MG63 (cell line): Measurements from ENCODE around the gene ASB13. TPM values are rescaled to one million over a fixed set of nuclear protein-coding genes. Genes with fewer than 3 reads are reported as not detected.
A peak's percentile ranks its signal among the peaks of the same experiment; 100 is the strongest.

ENCODE experiments used
- DNase-seq: peaks from one replicate; pipeline ENCODE4 v3.0.0-alpha.2; 2020
- H3K27me3 ChIP-seq: fragments of 250-450 bp; sonication (Bioruptor Pico); 2 replicates; pipeline ENCODE4 v1.5.1; 2020; ENCODE audit warnings: mild to moderate bottlenecking, moderate library complexity
- H3K36me3 ChIP-seq: fragments of 250-450 bp; sonication (Bioruptor Pico); 2 replicates; pipeline ENCODE4 v1.5.1; 2020; ENCODE audit warnings: mild to moderate bottlenecking, moderate library complexity
- H3K4me3 ChIP-seq: fragments of 250-450 bp; sonication (Bioruptor Pico); 2 replicates; pipeline ENCODE4 v1.5.1; 2020; ENCODE audit warnings: mild to moderate bottlenecking, moderate library complexity
- H3K9me3 ChIP-seq: fragments of 250-450 bp; sonication (Bioruptor Pico); 2 replicates; pipeline ENCODE4 v1.5.1; 2020; ENCODE audit warnings: mild to moderate bottlenecking, moderate library complexity
- total RNA-seq: library from RNA; depleted of rRNA; stranded (reverse); fragments of >200 nt; shearing (Covaris generic); gene quantifications from 2 replicates; pipeline ENCODE4 v1.2.3, GENCODE V29; 2014; ENCODE audit warnings: low replicate concordance

The ASB13 gene
- total RNA-seq, 1 experiment from 2014 or later, result 0.92 TPM

DNA sequence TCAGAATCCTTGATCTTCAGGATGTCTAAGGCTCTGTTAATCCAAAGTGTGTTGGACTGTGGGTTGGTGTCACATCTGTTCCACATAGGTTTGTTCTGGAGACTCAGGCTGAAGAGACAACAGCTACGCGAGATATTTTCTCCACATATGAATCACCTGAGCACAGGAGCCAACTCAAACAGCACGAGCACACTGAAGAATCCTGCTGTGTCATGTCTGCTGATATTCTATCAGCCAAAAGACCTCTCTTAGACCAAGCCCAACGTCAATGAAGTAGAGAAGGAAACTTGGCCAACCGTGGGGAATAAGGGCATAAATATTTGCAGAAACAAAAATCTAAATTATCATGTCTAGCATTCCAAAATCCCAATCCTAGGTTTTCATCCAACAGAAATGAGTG is 15.5 kb upstream of the ASB13 start:
- no peak for DNase-seq
- H3K36me3 ChIP-seq, result no peaks in the 10 kb centered on the region
- no peak overlapping the region for H3K4me3 ChIP-seq
- no peaks in the 10 kb centered on the region for H3K27me3 ChIP-seq
- 0 out of 2 replicates have a peak, but pooled peaks cover 4% of the 10 kb centered on the region for H3K9me3 ChIP-seq

DNA sequence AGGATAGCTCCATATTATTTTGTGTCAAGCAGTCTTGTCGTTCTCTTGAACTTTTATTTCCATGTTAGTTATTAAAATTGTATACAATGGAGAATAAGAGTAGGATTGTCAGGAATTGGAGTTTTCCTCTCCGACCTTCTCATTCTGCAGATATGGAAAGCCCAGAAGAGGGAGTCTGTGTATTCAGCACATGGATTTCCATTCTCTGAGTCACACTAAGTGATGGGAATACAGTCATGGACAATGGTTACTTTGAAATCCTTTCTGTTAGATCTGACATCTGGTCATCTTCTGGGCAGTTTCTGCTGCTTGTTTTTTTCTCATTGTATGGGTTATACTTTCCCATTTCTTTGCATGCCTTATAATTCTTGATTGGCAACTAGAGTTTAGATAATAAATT is 13.2 kb upstream of the ASB13 start:
- no peaks in the 10 kb centered on the region for H3K36me3 ChIP-seq
- H3K4me3 ChIP-seq, result no peak overlapping the region
- peaks cover 7% of the 10 kb centered on the region; the same call in 1 of the 2 replicates for H3K9me3 ChIP-seq
- no peaks in the 10 kb centered on the region for H3K27me3 ChIP-seq
- no peak for DNase-seq

DNA sequence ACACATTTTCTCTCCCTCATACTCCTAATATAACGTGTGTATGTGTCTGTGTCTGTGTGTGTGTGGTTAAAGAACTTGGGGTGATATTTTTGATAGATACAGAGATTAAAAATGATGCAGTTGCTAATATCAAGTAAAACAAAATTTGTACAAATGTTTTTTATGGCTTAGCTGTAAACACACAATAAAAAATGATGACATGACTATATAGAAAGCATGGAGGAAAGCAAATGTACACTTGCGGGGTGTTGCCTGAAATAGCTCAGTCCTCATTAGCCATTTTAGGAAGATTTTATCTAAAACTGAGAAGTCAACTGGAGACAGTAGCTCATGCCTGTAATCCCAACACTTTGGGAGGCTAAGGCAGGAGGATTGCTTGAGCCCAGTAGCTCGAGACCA is 12.6 kb upstream of the ASB13 start:
- no peak for DNase-seq
- H3K9me3 ChIP-seq, result peaks cover 11% of the 10 kb centered on the region
- H3K36me3 ChIP-seq, result no peaks in the 10 kb centered on the region
- H3K27me3 ChIP-seq, result no peaks in the 10 kb centered on the region
- no peak overlapping the region for H3K4me3 ChIP-seq

DNA sequence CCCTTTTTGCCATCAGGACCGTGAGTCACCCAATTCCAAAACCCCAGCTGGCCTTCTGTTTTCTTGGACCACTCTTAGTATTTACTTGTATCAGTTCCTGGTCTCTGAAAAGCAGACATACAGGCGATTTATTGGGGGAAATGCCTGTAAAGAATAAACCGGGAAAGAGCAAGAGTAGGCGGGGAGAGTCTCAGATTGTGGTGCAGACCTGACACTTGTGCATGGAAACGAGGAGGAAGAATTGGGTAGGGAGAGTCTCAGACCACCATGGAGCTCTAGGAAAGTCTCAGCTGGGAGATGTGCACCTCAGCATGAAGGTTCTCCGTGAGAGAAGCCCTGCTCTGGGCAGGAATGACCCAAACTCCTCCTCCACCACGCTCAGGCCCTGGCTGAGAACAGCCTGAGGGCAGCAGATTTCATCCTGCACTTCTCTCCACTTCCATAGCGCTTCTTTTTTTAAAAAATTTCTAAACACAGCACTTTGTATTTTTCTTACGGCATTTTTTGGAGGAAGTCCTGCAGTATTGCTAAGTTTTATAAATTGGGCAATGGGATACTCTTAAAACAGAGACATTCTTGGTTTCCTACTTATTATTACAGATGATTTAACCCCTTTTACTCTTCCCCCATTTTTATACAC is 12.1 kb upstream of the ASB13 start:
- no peak for DNase-seq
- no peaks in the 10 kb centered on the region for H3K36me3 ChIP-seq
- no peak overlapping the region for H3K4me3 ChIP-seq
- H3K27me3 ChIP-seq, result no peaks in the 10 kb centered on the region
- peaks cover 10% of the 10 kb centered on the region for H3K9me3 ChIP-seq

DNA sequence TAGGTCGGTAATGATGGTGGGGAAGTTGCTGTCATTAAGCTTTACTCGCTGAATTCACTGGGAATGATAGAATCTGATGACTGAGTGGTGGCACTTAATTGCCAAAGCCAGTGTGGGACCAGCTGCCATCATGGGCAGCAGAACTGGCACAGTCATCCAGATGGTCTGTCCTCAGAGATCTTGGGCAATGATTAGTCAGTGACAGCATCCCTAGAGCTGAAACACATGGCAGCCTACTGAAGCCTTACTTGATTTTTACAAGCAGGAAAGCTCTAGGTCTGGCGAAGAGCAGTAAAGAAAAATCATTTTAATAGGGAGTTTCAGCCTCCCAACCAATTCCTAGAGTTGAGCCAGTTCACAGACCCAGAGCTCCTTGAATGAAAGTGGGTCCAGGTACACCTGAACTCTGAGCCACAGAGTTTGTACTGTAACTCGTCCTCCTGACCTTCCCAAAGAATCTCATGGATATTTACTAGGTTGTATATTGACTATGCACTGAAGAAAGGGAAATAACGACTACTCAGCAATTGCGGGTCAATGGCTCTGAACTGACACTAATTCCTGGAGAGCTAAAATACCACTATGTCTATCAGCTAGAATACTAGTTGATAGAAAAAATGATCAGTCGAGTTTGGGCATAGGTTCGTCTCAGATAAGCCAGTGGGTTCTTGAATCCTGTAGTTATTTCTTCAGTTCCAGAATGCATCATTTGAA is 4.4 kb upstream of the ASB13 start:
- DNase-seq, result no peak
- H3K36me3 ChIP-seq, result no peaks in the 10 kb centered on the region
- H3K27me3 ChIP-seq, result no peaks in the 10 kb centered on the region; the same call in 1 of the 2 replicates
- H3K4me3 ChIP-seq, result no peak overlapping the region
- H3K9me3 ChIP-seq, result peaks cover 18% of the 10 kb centered on the region

DNA sequence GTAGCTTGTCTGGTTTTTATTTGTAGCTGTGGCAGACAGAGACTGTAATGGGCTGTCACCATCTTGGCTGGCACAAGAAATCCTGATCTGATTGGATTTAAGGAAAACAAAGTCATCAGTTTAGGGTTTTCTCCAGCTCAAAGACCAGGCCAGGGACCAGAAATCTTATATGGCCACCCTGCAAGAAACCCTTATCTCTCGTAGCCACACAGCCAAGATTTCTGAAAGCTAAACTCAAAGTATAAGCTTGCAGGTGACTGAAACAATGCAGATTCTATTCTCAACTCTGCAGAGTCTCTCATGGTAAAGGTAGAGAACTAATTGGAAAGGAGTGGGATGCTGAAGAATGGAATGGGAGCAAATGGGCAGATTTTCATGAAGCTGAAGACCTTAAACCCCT is 3.2 kb upstream of the ASB13 start:
- no peaks in the 10 kb centered on the region; the same call in 1 of the 2 replicates for H3K27me3 ChIP-seq
- no peak overlapping the region for H3K4me3 ChIP-seq
- DNase-seq, result no peak
- H3K36me3 ChIP-seq, result no peaks in the 10 kb centered on the region
- peaks cover 15% of the 10 kb centered on the region for H3K9me3 ChIP-seq

DNA sequence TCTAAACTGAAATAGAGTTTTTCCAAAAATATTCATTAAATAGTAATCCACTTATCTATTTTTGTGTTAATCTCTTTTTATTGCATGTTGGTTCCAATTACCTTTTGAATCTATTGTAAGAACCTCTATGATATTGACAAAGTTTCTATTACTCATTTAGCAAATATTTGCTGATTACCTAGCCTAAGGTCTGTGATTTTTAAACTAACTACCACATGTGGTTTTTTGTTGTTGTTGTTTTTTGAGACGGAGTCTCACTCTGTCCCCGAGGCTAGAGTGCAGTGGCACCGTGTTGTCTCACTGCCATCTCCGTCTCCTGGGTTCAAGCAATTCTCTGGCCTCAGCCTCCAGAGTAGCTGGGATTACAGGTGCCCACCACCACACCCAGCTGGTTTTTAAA is 2.0 kb upstream of the ASB13 start:
- no peak overlapping the region for H3K4me3 ChIP-seq
- peaks cover 8% of the 10 kb centered on the region for H3K9me3 ChIP-seq
- no peak for DNase-seq
- no peaks in the 10 kb centered on the region; the same call in 1 of the 2 replicates for H3K27me3 ChIP-seq
- no peaks in the 10 kb centered on the region for H3K36me3 ChIP-seq

DNA sequence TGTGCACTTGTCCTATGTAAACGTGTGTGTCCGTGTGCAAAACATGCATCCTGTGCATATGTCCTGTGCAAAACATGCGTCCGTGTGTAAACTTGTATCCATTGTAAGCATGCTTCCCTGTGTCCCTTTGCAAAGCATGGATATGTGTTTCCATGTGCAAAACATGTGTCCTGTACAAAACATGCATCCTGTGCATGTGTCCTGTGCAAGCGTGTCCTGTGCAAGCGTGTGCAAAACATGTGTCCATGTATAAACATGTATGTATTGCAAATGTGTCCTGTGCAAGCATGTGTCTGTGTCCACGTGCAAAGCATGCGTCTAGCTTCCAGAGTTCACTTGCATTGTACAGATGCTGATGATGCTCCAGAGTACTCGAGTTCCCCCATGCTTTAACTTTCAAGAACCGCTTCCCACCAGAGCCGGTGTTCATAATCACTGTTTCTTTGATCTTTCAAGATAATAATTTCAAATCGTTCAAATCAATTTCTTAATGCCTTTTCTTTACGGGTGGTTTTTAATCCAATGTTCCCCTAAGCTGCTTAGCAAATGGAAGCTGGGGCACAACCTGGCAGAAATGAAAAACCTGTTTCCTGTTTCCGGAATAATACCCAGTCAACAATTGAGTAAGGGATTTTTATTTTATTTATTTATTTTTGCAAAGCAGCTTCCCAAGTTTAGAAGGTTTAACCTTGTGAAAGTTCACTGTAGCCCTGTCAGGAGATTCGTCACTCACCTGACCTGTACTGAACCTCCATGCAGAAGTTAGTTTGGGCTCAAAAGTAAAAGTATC is 641 bp upstream of the ASB13 start:
- DNase-seq, result no peak
- Histone ChIP-seq H3K27me3 (no peaks in the 10 kb centered on the region; the same call in 1 of the 2 replicates), H3K4me3 (peak overlapping the region; percentile 55), H3K36me3 (no peaks in the 10 kb centered on the region), H3K9me3 (no peaks in the 10 kb centered on the region)

DNA sequence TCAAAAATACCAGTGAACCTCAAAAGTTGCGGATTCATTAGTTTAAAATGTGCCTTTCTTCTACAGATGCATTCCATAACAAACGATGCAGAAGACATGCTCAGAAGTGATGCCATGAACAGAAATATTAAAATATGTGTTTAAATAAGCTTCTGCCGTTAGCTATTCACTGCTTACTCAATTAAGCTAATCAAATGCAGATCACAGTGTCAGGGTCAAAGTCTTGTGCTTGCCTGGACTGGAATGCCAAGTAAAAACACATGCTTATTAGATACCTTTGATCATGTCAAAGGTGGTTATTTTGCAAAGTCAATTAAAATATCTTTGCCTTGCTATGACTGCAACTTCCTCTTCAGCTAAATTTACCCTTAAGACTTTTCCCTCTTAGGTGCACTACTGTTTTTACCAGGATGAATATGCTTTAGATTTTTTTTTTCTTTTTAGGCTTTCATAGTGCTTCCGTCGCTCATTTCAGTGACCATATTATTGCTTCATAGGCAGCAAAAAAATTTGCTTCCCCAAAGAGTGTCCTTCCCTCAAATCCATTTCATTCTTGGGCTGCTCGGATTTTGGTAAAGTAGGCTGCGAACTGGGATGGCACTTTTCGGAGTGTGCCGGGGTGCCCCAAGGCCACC is 905 bp downstream of the ASB13 start:
- no peaks in the 10 kb centered on the region; the same call in 1 of the 2 replicates for H3K27me3 ChIP-seq
- no peak for DNase-seq
- no peaks in the 10 kb centered on the region for H3K36me3 ChIP-seq
- peak overlapping the region; percentile 55 for H3K4me3 ChIP-seq
- no peaks in the 10 kb centered on the region for H3K9me3 ChIP-seq

DNA sequence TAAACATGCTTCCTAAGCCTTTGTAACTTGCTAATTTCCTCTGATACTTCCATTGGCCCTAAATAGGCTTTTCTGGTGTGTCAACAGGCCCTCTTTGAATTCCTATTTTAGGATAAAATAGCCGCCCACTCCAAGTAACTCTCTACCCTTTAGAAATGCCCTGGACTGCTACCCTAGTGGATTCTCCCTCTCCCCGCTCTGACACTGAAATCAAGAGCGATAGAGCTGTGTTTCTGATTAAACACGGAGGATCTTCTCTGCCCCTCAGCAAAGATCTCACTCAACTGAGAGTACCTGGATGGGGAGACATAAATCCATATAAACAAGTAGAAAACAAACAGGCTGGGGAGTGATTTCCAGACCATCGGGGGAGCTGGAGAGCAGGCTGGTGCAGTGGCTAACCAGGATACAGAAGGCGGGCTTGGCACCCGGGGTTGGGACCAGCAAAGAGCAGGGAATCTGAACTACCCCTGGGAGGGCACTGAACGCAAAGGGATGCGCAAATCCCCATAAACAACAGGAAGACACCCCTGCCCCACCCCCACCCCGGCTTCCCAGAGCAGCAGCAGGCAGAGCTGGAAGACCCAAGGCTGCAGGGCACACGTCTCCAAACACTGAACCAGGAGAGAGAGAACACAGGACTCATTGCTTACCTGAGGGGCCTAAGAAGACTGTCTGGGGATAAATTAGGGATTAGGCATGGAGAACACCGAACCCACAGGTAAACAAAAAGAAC is 2.5 kb downstream of the ASB13 start:
- Histone ChIP-seq H3K27me3 (no peaks in the 10 kb centered on the region; the same call in 1 of the 2 replicates), H3K36me3 (no peaks in the 10 kb centered on the region), H3K4me3 (no peak overlapping the region), H3K9me3 (no peaks in the 10 kb centered on the region)
- no peak for DNase-seq

DNA sequence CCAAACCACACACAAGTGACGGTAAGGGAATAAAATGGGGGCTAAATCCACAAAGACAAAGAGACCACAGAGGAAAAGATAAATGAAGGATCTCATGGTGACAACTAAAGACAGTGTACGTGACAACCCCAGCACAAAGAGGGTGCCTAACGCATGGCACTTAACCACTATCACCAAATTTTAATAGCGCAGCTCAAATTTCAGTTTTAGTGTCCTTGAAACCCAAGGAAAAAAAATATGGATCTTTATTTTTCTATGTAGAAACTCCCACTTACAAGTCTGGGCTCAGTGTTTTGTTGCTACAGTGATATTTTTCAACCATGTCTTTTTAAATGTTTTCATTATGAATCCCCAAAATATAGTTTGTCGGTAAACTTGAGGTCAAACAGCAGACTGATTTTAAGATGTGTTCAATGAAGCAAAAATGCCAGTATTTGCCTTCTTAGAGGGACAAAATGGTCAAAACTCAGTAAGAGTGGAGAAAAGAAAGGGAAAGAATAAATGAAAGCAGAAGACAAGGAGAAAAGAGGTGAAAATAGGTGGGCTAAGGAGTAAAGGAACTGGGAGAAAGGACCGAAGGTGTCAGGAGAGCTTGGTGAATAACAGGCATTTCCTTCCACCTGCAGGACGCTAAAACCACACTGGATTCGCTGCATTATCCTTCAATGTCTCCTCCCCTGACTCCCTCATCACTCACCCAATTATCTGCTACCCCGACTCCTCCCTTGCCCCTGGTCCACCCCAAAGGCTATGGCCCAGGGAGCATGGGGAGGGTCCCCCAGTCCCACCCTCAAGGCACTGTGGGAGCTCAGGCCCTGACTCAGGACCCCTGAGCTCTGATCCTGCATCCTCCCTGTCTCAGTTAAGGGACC is 3.5 kb downstream of the ASB13 start:
- H3K36me3 ChIP-seq, result no peaks in the 10 kb centered on the region

DNA sequence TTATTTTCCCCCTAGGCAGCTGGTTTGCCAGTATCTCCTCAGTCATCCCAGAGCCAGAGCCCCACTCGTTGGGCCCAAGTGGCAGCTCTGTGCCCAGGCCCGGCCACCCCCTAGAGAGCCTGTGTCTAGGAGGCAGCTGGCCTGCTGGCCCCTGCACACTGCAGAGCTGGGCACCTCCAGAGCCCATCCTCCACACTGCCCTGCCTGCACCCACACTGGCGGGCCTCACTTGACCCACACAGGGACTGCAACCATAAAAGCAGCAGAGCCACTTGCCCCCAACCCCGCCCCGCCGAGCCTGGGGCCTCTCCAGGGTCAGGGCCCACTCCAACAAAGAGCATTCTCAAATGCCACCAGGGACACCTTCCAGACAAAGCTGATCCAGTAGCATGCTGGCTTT is 5.4 kb downstream of the ASB13 start:
- Histone ChIP-seq H3K9me3 (no peaks in the 10 kb centered on the region), H3K36me3 (no peaks in the 10 kb centered on the region), H3K4me3 (no peak overlapping the region), H3K27me3 (no peaks in the 10 kb centered on the region)
- DNase-seq, result no peak

More for the DNA sequence above, 3.5 kb downstream of the ASB13 start:
- no peaks in the 10 kb centered on the region; the same call in 1 of the 2 replicates for H3K27me3 ChIP-seq
- no peak overlapping the region for H3K4me3 ChIP-seq
- DNase-seq, result no peak
- no peaks in the 10 kb centered on the region for H3K9me3 ChIP-seq

DNA sequence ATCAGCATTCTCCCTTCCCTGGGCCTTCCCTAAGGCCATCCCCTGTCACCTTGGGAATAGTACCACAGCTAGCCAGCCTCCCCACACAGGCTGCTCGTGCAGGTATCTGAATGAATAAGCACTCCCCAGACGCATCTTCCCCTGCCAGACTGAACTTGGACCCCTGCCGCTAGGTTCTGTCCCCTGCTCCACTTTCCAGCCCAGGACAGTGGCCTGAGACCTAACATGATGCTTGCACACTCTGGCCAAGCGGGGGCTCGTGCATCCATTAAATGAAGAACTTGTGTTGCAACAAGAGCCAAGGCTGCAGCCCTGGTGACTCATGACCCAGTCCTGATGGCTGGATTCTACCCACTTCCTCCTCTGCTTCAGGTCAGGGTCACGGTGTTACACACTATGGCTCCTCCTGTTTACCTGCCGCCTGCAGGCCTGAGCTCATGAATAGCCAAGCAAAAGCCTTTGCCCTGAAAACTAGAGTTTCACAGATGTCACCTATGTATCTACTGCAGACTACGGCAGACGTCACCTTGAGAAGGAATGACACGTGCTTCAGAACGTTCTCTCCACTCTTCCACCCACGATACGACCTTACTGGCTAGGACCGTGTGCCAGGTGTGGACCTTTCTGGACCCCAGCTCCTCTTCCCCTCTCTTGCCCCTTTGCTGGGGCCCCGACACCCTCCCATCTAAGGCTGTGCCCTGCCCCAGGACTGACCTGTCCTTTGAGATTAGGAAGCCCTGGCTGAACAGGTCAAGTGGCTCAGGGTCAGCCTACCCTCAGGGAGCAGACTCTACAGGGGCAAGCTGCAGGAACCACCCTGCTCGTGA is 6.5 kb downstream of the ASB13 start:
- Histone ChIP-seq H3K36me3 (no peaks in the 10 kb centered on the region), H3K4me3 (no peak overlapping the region)
- peak; percentile 23 for DNase-seq

DNA sequence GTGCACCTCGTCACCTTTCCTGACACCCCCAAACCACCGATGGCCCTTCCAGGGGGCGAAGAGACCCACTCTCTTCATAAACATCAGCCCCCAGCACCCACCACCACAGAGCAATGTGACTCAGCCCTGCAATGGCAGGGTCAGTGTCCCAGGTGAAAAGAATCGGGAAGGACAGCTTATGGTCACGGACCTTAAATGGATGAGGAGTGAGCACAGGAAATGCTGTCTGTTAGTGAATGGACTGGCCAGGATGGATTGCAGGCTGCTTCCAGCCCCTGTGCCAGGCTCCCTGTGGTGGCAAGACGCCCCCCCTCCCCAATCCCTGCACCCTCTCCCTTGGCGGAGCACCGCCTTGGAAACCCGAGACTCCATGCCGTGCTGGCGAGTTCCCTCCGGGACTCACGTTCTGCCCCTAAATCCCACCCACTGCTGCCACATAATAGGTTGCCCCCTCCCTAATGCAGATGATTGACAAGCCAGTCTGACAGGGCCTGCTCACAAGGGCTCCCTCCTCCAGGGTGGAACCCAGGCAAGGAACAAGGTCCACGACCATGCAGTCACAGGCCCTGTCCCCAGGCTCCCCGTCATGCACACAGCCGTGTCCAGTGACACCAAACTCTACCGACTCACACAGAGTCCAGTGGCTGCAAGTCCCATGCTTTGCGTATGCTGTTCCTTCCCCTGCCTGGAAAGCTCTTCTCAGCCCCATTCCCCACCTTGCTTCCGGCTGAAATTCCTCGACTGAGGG is 7.3 kb downstream of the ASB13 start:
- Histone ChIP-seq H3K9me3 (no peaks in the 10 kb centered on the region), H3K27me3 (no peaks in the 10 kb centered on the region), H3K36me3 (no peaks in the 10 kb centered on the region), H3K4me3 (no peak overlapping the region)
- no peak for DNase-seq

More for the DNA sequence above, 6.5 kb downstream of the ASB13 start:
- no peaks in the 10 kb centered on the region for H3K9me3 ChIP-seq
- no peaks in the 10 kb centered on the region for H3K27me3 ChIP-seq
